ENCODE data around the gene KIF7. TPM values are rescaled to one million over a fixed set of nuclear protein-coding genes. Genes with fewer than 3 reads are reported as not detected.

Gene KIF7
- total and polyA plus RNA-seq, 2 of the 4 experiments (the other 2 are of a cell fraction): 5.0 to 9.0 TPM

DNA sequence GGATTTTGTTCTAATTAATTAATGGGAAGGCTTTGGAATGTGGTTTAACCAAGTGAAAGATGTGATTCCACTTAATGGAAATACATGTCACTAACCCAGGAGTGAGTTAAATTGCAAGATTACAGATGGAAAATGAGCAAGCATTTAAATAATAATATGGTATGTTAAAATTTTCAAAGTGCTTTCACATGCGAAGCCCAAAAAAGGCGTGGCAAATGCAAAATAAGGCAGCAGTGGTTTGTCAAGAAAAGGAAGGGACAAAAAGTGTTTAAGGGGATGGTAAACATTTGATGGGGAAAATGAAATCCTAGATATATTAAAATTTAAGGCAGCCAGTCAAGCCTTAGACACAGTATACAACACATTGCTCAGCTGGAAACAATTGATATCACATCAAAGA lies 77.1 kb downstream of the KIF7 start:
- intact Hi-C loops (cut with micrococcal nuclease): no loop called here
- no peak overlapping the region for H2AK9ac ChIP-seq (replicated peaks; ENCODE audit: low read depth, low read length, poor library complexity)
- H3K4me3 ChIP-seq (ENCODE audit: insufficient read depth, low read depth, low read length): no peak overlapping the region
- no peak overlapping the region for H3K14ac ChIP-seq (replicated peaks; ENCODE audit: low read depth, low read length)
- TF ChIP-seq RCOR1 (IDR thresholded peaks at IDR 0.05; ENCODE audit: insufficient replicate concordance, low read length): no peak
- no peak for TF ChIP-seq MXI1 (IDR thresholded peaks at IDR 0.05; ENCODE audit: borderline replicate concordance, low read depth, low read length)
- TF ChIP-seq POLR2A (IDR thresholded peaks at IDR 0.05; ENCODE audit: low read depth, low read length): no peak
- no peak for TF ChIP-seq NFE2L2 (IDR thresholded peaks at IDR 0.05; ENCODE audit: low read depth, low read length)
- TF ChIP-seq, protein P1, sequence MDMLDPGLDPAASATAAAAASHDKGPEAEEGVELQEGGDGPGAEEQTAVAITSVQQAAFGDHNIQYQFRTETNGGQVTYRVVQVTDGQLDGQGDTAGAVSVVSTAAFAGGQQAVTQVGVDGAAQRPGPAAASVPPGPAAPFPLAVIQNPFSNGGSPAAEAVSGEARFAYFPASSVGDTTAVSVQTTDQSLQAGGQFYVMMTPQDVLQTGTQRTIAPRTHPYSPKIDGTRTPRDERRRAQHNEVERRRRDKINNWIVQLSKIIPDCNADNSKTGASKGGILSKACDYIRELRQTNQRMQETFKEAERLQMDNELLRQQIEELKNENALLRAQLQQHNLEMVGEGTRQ (IDR thresholded peaks at IDR 0.05; ENCODE audit: low read depth, low read length): no peak
- no peak for TF ChIP-seq CHD1 (IDR thresholded peaks at IDR 0.05; ENCODE audit: low read depth, low read length)
- no peak for TF ChIP-seq FOS (IDR thresholded peaks at IDR 0.05; ENCODE audit: low read depth, low read length)
- TF ChIP-seq, protein P2, sequence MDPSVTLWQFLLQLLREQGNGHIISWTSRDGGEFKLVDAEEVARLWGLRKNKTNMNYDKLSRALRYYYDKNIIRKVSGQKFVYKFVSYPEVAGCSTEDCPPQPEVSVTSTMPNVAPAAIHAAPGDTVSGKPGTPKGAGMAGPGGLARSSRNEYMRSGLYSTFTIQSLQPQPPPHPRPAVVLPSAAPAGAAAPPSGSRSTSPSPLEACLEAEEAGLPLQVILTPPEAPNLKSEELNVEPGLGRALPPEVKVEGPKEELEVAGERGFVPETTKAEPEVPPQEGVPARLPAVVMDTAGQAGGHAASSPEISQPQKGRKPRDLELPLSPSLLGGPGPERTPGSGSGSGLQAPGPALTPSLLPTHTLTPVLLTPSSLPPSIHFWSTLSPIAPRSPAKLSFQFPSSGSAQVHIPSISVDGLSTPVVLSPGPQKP (IDR thresholded peaks at IDR 0.05; ENCODE audit: borderline replicate concordance, low read depth, low read length): no peak
- no peak for TF ChIP-seq RAD21 (IDR thresholded peaks at IDR 0.05; ENCODE audit: low read length)
- TF ChIP-seq MAZ (IDR thresholded peaks at IDR 0.05; ENCODE audit: borderline replicate concordance, low read depth, low read length): no peak
- no peak for TF ChIP-seq RFX5 (IDR thresholded peaks at IDR 0.05; ENCODE audit: low read depth, low read length)
- no peak for TF ChIP-seq MAFK (IDR thresholded peaks at IDR 0.05; ENCODE audit: low read depth, low read length)
- TF ChIP-seq, protein P3, sequence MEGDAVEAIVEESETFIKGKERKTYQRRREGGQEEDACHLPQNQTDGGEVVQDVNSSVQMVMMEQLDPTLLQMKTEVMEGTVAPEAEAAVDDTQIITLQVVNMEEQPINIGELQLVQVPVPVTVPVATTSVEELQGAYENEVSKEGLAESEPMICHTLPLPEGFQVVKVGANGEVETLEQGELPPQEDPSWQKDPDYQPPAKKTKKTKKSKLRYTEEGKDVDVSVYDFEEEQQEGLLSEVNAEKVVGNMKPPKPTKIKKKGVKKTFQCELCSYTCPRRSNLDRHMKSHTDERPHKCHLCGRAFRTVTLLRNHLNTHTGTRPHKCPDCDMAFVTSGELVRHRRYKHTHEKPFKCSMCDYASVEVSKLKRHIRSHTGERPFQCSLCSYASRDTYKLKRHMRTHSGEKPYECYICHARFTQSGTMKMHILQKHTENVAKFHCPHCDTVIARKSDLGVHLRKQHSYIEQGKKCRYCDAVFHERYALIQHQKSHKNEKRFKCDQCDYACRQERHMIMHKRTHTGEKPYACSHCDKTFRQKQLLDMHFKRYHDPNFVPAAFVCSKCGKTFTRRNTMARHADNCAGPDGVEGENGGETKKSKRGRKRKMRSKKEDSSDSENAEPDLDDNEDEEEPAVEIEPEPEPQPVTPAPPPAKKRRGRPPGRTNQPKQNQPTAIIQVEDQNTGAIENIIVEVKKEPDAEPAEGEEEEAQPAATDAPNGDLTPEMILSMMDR (conservative IDR thresholded peaks at IDR 0.05; ENCODE audit: low read depth, low read length): no peak
- no peak for TF ChIP-seq BHLHE40 (IDR thresholded peaks at IDR 0.05; ENCODE audit: low read depth, low read length)
- TF ChIP-seq CEBPB (IDR thresholded peaks at IDR 0.05; ENCODE audit: low read depth, low read length): no peak
- no peak for TF ChIP-seq SMC3 (IDR thresholded peaks at IDR 0.05; ENCODE audit: low read depth, low read length)
- POLR2A ChIA-PET (ENCODE audit: unreplicated experiment): no interaction called here
- no peak overlapping the region for H3K18ac ChIP-seq (ENCODE audit: low read depth, low read length)
- CTCF ChIA-PET: no interaction called here
- H4K8ac ChIP-seq (ENCODE audit: low read depth in 2 of 2, low read length in 2 of 2): no peak overlapping the region
- H3K56ac ChIP-seq (ENCODE audit: extremely low read depth, insufficient read depth, low read length): no peak overlapping the region
- H3K4ac ChIP-seq (ENCODE audit: low read depth, low read length): no peak overlapping the region
- peaks cover 40 to 57% of the 10 kb centered on the region in 2 experiments for H3K79me1 ChIP-seq (ENCODE audit: low read depth in 1 of 2, low read length in 2 of 2)
- no peak overlapping the region for H3K27ac ChIP-seq (ENCODE audit: insufficient read depth, low read length)
- dilution Hi-C loops (cut with HindIII; ENCODE audit: low sequenced_read_pairs, unreplicated experiment): no loop called here
- H2AFZ ChIP-seq (replicated peaks; ENCODE audit: low read length, poor library complexity): no peak overlapping the region
- no CpG with 5 or more reads among the region's 2 CpGs for WGBS, 2 experiments (ENCODE audit: extremely low coverage in 2 of 2, insufficient read length in 1 of 2)
- no peaks in the 10 kb centered on the region for H3K9me3 ChIP-seq (ENCODE audit: control insufficient read depth, insufficient read depth, low read length)
- peak overlapping the region; percentile 75 for H3K4me2 ChIP-seq (ENCODE audit: low read depth, low read length)
- H3K23ac ChIP-seq (ENCODE audit: low read depth, low read length): peak overlapping the region; percentile 11; the same call in 1 of the 2 replicates
- no peak overlapping the region for H2BK5ac ChIP-seq (ENCODE audit: low read depth, low read length, poor library complexity, severe bottlenecking)
- BruUV-seq (replicated peaks): no TSS peak
- ATAC-seq (ENCODE audit: low read depth) (no peak), DNase-seq (no peak)
- no peak overlapping the region for H2BK20ac ChIP-seq (ENCODE audit: low read depth, low read length)
- no peak overlapping the region for H4K5ac ChIP-seq (ENCODE audit: low read depth, low read length)
- no peaks in the 10 kb centered on the region for H3K27me3 ChIP-seq (ENCODE audit: control insufficient read depth, insufficient read depth, low read length)
- peaks cover 3% of the 10 kb centered on the region; the same call in 1 of the 2 replicates for H4K20me1 ChIP-seq (ENCODE audit: insufficient read depth, low read length)
- no peaks in the 10 kb centered on the region for H3K9me1 ChIP-seq (ENCODE audit: insufficient read depth, low read length)
- in situ Hi-C loops (cut with MboI; ENCODE audit: low sequenced_read_pairs): no loop called here
- H3K36me3 ChIP-seq (ENCODE audit: control insufficient read depth, insufficient read depth, low read length): peaks cover 2% of the 10 kb centered on the region; the same call in 1 of the 2 replicates
- H2BK15ac ChIP-seq (ENCODE audit: low read depth, low read length): no peak overlapping the region
- H3K9ac ChIP-seq (ENCODE audit: low read depth, low read length): no peak overlapping the region
- no peak overlapping the region for H2AK5ac ChIP-seq (ENCODE audit: low read depth, low read length)
- no peak overlapping the region for H2BK120ac ChIP-seq (ENCODE audit: low read depth, low read length)
- no peak overlapping the region for H4K91ac ChIP-seq (ENCODE audit: insufficient read depth, low read depth, low read length)
- H3K4me1 ChIP-seq (ENCODE audit: control insufficient read depth, insufficient read depth, low read length): peaks cover 3% of the 10 kb centered on the region; the same call in 1 of the 2 replicates
